Progenitor cell of endocrine pancreas (in vitro differentiated cells): ENCODE measurements around the gene SH2D6. TPM values are rescaled to one million over a fixed set of nuclear protein-coding genes. Genes with fewer than 3 reads are reported as not detected.

ENCODE experiments used
- DNase-seq: peaks from one replicate; pipeline ENCODE4 v3.0.0; 2021; ENCODE audit warnings: low spot score; ENCODE audit not compliant: unreplicated experiment
- H3K27ac Mint-ChIP-seq: 2 replicates; pipeline ENCODE4 v1.8.0; 2021; ENCODE audit warnings: mild to moderate bottlenecking, moderate library complexity, mixed read lengths
- H3K27me3 Mint-ChIP-seq: 2 replicates; pipeline ENCODE4 v1.8.0; 2021; ENCODE audit warnings: mixed read lengths
- H3K36me3 Mint-ChIP-seq: 2 replicates; pipeline ENCODE4 v1.8.0; 2022; ENCODE audit warnings: mixed read lengths; ENCODE audit not compliant: insufficient read depth
- H3K4me1 Mint-ChIP-seq: 2 replicates; pipeline ENCODE4 v1.8.0; 2021; ENCODE audit warnings: low read depth, mixed read lengths
- H3K4me3 Mint-ChIP-seq: 2 replicates; pipeline ENCODE4 v1.8.0; 2021; ENCODE audit warnings: low read depth, mild to moderate bottlenecking, moderate library complexity, mixed read lengths
- H3K9me3 Mint-ChIP-seq: 2 replicates; pipeline ENCODE4 v1.8.0; 2021; ENCODE audit warnings: low read depth, mixed read lengths
- CTCF ChIP-seq: fragments of 200-600 bp; sonication (generic); IDR thresholded peaks from one replicate; pipeline ENCODE4 v1.5.0; 2021; ENCODE audit warnings: antibody characterized with exemption, mild to moderate bottlenecking; ENCODE audit not compliant: unreplicated experiment
- total RNA-seq: library from RNA; stranded (reverse); gene quantifications from 2 replicates; pipeline ENCODE4 v1.2.1, GENCODE V29; 2021

The SH2D6 gene
- total RNA-seq, 1 donor from 2014 or later: 0.29 TPM

GRCh38 chr2:85485815-85486214 is 67.3 kb downstream of the SH2D6 start:
- TF ChIP-seq CTCF: no peak
- no peak for DNase-seq
- H3K36me3 Mint-ChIP-seq: peaks cover 1% of the 10 kb centered on the region

More at GRCh38 chr2:85485815-85486214, 67.3 kb downstream of the SH2D6 start:
- H3K9me3 Mint-ChIP-seq: peaks cover 5% of the 10 kb centered on the region
- no peaks in the 10 kb centered on the region for H3K27me3 Mint-ChIP-seq
- H3K27ac Mint-ChIP-seq: no peak overlapping the region
- H3K4me1 Mint-ChIP-seq: no peaks in the 10 kb centered on the region
- no peak overlapping the region for H3K4me3 Mint-ChIP-seq

Other genes starting within 250 kb of the SH2D6 start
- 64.2 and 65.5 TPM in 2 replicates for gene TGOLN2, start 90.7 kb upstream of the SH2D6 start, total RNA-seq
- 22.8 and 23.1 TPM in 2 replicates for gene RETSAT, start 64.2 kb upstream of the SH2D6 start, total RNA-seq
- 23.3 and 25.6 TPM in 2 replicates for gene ELMOD3, start 63.9 kb upstream of the SH2D6 start, total RNA-seq
- 56.1 and 56.5 TPM in 2 replicates for gene CAPG, start 8.3 kb upstream of the SH2D6 start, total RNA-seq
- 281 and 304 TPM in 2 replicates for gene MAT2A, start 120.5 kb downstream of the SH2D6 start, total RNA-seq
- 69.2 TPM in 2 replicates for gene GGCX, start 142.8 kb downstream of the SH2D6 start, total RNA-seq
- gene VAMP8, start 158.9 kb downstream of the SH2D6 start, total RNA-seq: 71.3 and 76.0 TPM in 2 replicates
- 4.2 TPM in 2 replicates for gene VAMP5, start 165.7 kb downstream of the SH2D6 start, total RNA-seq
- 82.3 and 85.7 TPM in 2 replicates for gene RNF181, start 177.0 kb downstream of the SH2D6 start, total RNA-seq
- 24.9 and 26.0 TPM in 2 replicates for gene TMEM150A, start 184.0 kb downstream of the SH2D6 start, total RNA-seq
- gene C2orf68, start 193.4 kb downstream of the SH2D6 start, total RNA-seq: 67.1 and 71.0 TPM in 2 replicates
- gene USP39, start 197.5 kb downstream of the SH2D6 start, total RNA-seq: 58.1 and 59.7 TPM in 2 replicates
- gene SFTPB, start 249.5 kb downstream of the SH2D6 start, total RNA-seq: not detected in 2 replicates